AG04449 (cell line): ENCODE measurements around the gene GCNT4.
"Not testable (repeated sequence)": the region's sequence is repeated elsewhere in the genome, so short reads cannot be mapped to it uniquely, and the experiment has no call there.

ENCODE experiments used
- CTCF ChIA-PET: fragments of 350-600 bp; formaldehyde crosslinking; extraction: SDS; loops from one replicate; lab custom pipeline; 2021; ENCODE audit warnings: antibody characterized with exemption; lab: Yijun Ruan, JAX
- POLR2A ChIA-PET: fragments of 400-600, 350-600 bp; formaldehyde crosslinking; extraction: SDS; loops from one replicate; lab custom pipeline; 2020; ENCODE audit warnings: antibody characterized with exemption, inconsistent platforms; lab: Yijun Ruan, JAX
- DNase-seq: peaks from one replicate; pipeline ENCODE4 v3.0.0-alpha.2; 2010; ENCODE audit warnings: low read depth, low spot score
- H3K4me3 ChIP-seq: 2 replicates; pipeline ENCODE4 v1.5.1; 2011; ENCODE audit warnings: low read depth, mild to moderate bottlenecking, control low read depth, low read length
- CTCF ChIP-seq: IDR thresholded peaks from one replicate; pipeline ENCODE4 v1.5.1; 2011; ENCODE audit warnings: mild to moderate bottlenecking, moderate library complexity, low read length, control low read depth, inconsistent platforms; ENCODE audit not compliant: insufficient read depth; ENCODE audit errors: missing control alignments

Gene GCNT4

GRCh38 chr5:75052192-75053053 is at the start of gene GCNT4:
GCNT4 (minus strand) TSS chr5:75052558; CDS start chr5:75030037, 22,521 bp downstream.
- peak within 1 kb of the TSS; percentile 71 for H3K4me3 ChIP-seq
- DNase-seq = no peak
- no peak for TF ChIP-seq CTCF
- ChIA-PET POLR2A (interaction anchor here (0.6 to 1.0 kb wide), 2 partner anchors 117 to 1704 kb away, joined by 3 to 5 read pairs; no protein-coding TSS in a partner anchor), CTCF (interaction anchor here (0.6 to 5.1 kb wide), 8 partner anchors 83 to 184 kb away, joined by 3 to 25 read pairs (median 5); partner anchors contain the start of gene ANKRD31)

- POLR2A ChIA-PET, DNase-seq: not testable (repeated sequence)
- CTCF ChIA-PET = interaction anchor here (1.7 kb wide), 1 partner anchor 141 kb away, joined by 7 read pairs; the partner anchor contains the start of gene ANKRD31
Observed at GRCh38 chr5:75095956-75096355, 43.6 kb upstream of the GCNT4 start.

GRCh38 chr5:75091597-75091996 is 39.2 kb upstream of the GCNT4 start:
- no peak overlapping the region for H3K4me3 ChIP-seq
- TF ChIP-seq CTCF = no peak
- ChIA-PET CTCF (no interaction called here), POLR2A (no interaction called here)
- DNase-seq = no peak

More at GRCh38 chr5:75095956-75096355, 43.6 kb upstream of the GCNT4 start:
- H3K4me3 ChIP-seq = not testable (repeated sequence)

GRCh38 chr5:75089662-75090061 is 37.3 kb upstream of the GCNT4 start:
- POLR2A ChIA-PET = no interaction called here
- no peak for TF ChIP-seq CTCF
- CTCF ChIA-PET = no interaction called here
- H3K4me3 ChIP-seq = no peak overlapping the region
- no peak for DNase-seq

- no peak overlapping the region for H3K4me3 ChIP-seq
- no peak for TF ChIP-seq CTCF
- no peak for DNase-seq
- ChIA-PET POLR2A (no interaction called here), CTCF (no interaction called here)
Observed at GRCh38 chr5:75089137-75089536, 36.8 kb upstream of the GCNT4 start.

- DNase-seq = no peak
- ChIA-PET POLR2A (no interaction called here), CTCF (no interaction called here)
- no peak for TF ChIP-seq CTCF
- no peak overlapping the region for H3K4me3 ChIP-seq
Observed at GRCh38 chr5:75088648-75089047, 36.3 kb upstream of the GCNT4 start.

- CTCF ChIA-PET = no interaction called here
- TF ChIP-seq CTCF = no peak
- no peak for DNase-seq
- H3K4me3 ChIP-seq = no peak overlapping the region
- POLR2A ChIA-PET = no interaction called here
Observed at GRCh38 chr5:75081510-75081909, 29.2 kb upstream of the GCNT4 start.

- DNase-seq = not testable (repeated sequence)
Observed at GRCh38 chr5:75079346-75079745, 27.0 kb upstream of the GCNT4 start.

More at GRCh38 chr5:75079346-75079745, 27.0 kb upstream of the GCNT4 start:
- H3K4me3 ChIP-seq, CTCF ChIA-PET, POLR2A ChIA-PET: not testable (repeated sequence)
